IPS-18c (cell line): ENCODE measurements around the gene TXNL4B.
"Not testable (repeated sequence)": the region's sequence is repeated elsewhere in the genome, so short reads cannot be mapped to it uniquely, and the experiment has no call there.

Experiments
- H3K4me3 ChIP-seq: 2 replicates; pipeline ENCODE4 v1.7.0; 2013; ENCODE audit warnings: low read depth, mild to moderate bottlenecking, low read length, moderate library complexity; ENCODE audit not compliant: insufficient read depth
- H3K9me3 ChIP-seq: one replicate; pipeline ENCODE4 v1.6.1; 2013; ENCODE audit warnings: mild to moderate bottlenecking, low read length, moderate library complexity; ENCODE audit not compliant: control insufficient read depth, insufficient read depth

The TXNL4B gene

GRCh38 chr16:72092832-72093447 is 480 bp downstream of the TXNL4B start:
- Histone ChIP-seq H3K4me3 (peak overlapping the region; percentile 94), H3K9me3 (no peaks in the 10 kb centered on the region)

GRCh38 chr16:72091217-72091616 is 2.2 kb downstream of the TXNL4B start:
- Histone ChIP-seq H3K9me3 (no peaks in the 10 kb centered on the region), H3K4me3 (no peak overlapping the region)

GRCh38 chr16:72085002-72085401 is 8.4 kb downstream of the TXNL4B start:
- Histone ChIP-seq H3K4me3 (no peak overlapping the region; the same call in 1 of the 2 replicates), H3K9me3 (peaks cover 3% of the 10 kb centered on the region)

- H3K9me3 ChIP-seq, result peaks cover 3% of the 10 kb centered on the region
- H3K4me3 ChIP-seq, result no peak overlapping the region
Observed at GRCh38 chr16:72084445-72084844, 9.0 kb downstream of the TXNL4B start.

GRCh38 chr16:72083778-72084404 is 9.5 kb downstream of the TXNL4B start:
- peaks cover 3% of the 10 kb centered on the region for H3K9me3 ChIP-seq
- H3K4me3 ChIP-seq, result no peak overlapping the region

GRCh38 chr16:72076991-72077706 is 16.3 kb downstream of the TXNL4B start:
- not testable (repeated sequence) for H3K9me3 ChIP-seq, H3K4me3 ChIP-seq

GRCh38 chr16:72075067-72075466 is 18.4 kb downstream of the TXNL4B start:
- H3K9me3 ChIP-seq, H3K4me3 ChIP-seq: not testable (repeated sequence)

GRCh38 chr16:72073560-72074230 is 19.7 kb downstream of the TXNL4B start:
- H3K4me3 ChIP-seq, result no peak overlapping the region
- H3K9me3 ChIP-seq, result peaks cover 2% of the 10 kb centered on the region

- Histone ChIP-seq H3K4me3 (no peak overlapping the region), H3K9me3 (peaks cover 2% of the 10 kb centered on the region)
Observed at GRCh38 chr16:72072514-72073342, 20.7 kb downstream of the TXNL4B start.

GRCh38 chr16:72068930-72069329 is 24.5 kb downstream of the TXNL4B start:
- Histone ChIP-seq H3K9me3 (peaks cover 5% of the 10 kb centered on the region), H3K4me3 (no peak overlapping the region)

GRCh38 chr16:72066747-72067146 is 26.7 kb downstream of the TXNL4B start:
- Histone ChIP-seq H3K4me3 (no peak overlapping the region), H3K9me3 (peaks cover 5% of the 10 kb centered on the region)

- Histone ChIP-seq H3K9me3 (peaks cover 3% of the 10 kb centered on the region), H3K4me3 (no peak overlapping the region)
Observed at GRCh38 chr16:72064361-72064894, 29.0 kb downstream of the TXNL4B start.

- Histone ChIP-seq H3K9me3 (peaks cover 3% of the 10 kb centered on the region), H3K4me3 (no peak overlapping the region)
Observed at GRCh38 chr16:72061564-72061963, 31.9 kb downstream of the TXNL4B start.

GRCh38 chr16:72060405-72060804 is 33.0 kb downstream of the TXNL4B start:
- Histone ChIP-seq H3K9me3 (peaks cover 3% of the 10 kb centered on the region), H3K4me3 (no peak overlapping the region)

GRCh38 chr16:72059060-72059459 is 34.4 kb downstream of the TXNL4B start:
- not testable (repeated sequence) for H3K4me3 ChIP-seq, H3K9me3 ChIP-seq

- H3K4me3 ChIP-seq, H3K9me3 ChIP-seq: not testable (repeated sequence)
Observed at GRCh38 chr16:72057313-72057712, 36.1 kb downstream of the TXNL4B start.

GRCh38 chr16:72055911-72056310 is 37.5 kb downstream of the TXNL4B start:
- no peaks in the 10 kb centered on the region for H3K9me3 ChIP-seq
- H3K4me3 ChIP-seq, result no peak overlapping the region
